ENCODE measurements around the gene NDEL1. TPM values are rescaled to one million over a fixed set of nuclear protein-coding genes. Genes with fewer than 3 reads are reported as not detected.

NDEL1 gene
- total and polyA plus RNA-seq, 2 donors (not counting 3 experiments of a cell fraction or from before 2014, with no cell fraction given) = 60.0 to 87.4 TPM

DNA sequence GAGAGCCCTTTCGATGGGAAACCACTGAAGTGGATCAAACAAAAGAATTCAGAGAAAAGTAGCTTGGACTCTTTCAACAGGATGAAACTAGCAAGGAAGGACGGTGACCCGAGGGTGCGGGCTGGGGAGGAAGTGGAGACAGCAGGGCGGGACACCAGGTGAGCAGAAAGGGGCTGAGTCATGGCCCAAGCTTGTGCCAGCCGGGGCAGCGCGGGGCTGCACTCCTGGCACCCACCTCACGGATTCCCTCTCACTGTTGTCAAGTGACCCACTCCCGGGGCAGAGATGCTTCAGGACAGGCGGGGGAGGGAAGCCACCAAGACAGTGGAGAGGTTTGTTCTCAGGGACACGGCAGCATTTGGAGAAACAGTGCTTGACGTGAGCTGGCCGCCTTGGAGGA, 27.3 kb upstream of the NDEL1 start:
- intact Hi-C loops (cut with micrococcal nuclease) = no loop called here
- H3K27me3 ChIP-seq (ENCODE audit: control insufficient read depth in 2 of 2, insufficient read depth in 2 of 2, low read length in 2 of 2) = peaks cover 4 to 9% of the 10 kb centered on the region in 2 experiments

GRCh38 chr17:8409966-8410882, 25.5 kb upstream of the NDEL1 start:
- H4K20me1 ChIP-seq (replicated peaks; ENCODE audit: control insufficient read depth, extremely low read depth, insufficient read depth, low read length) = no peaks in the 10 kb centered on the region
- H3K9me3 ChIP-seq (replicated peaks; ENCODE audit: control insufficient read depth, insufficient read depth, low read length) = no peaks in the 10 kb centered on the region
- intact Hi-C loops (cut with micrococcal nuclease) = loop anchor here (1.0 to 2.0 kb wide), 5 partner anchors 25 to 375 kb away; partner anchors contain the start of genes NDEL1 and RPL26
- BruUV-seq (replicated peaks) = no TSS peak
- no peak overlapping the region for H3K4me2 ChIP-seq (ENCODE audit: insufficient read depth, low read length)
- no peak overlapping the region for H3K9ac ChIP-seq (replicated peaks; ENCODE audit: extremely low read depth, insufficient read depth, low read length)
- DNase-seq (ENCODE audit: low read depth, low spot score) (peak; percentile 84), FAIRE-seq (peak; percentile 99)
- ChIA-PET CTCF (interaction anchor here (0.6 to 3.6 kb wide), 43 partner anchors 10 to 644 kb away, joined by 3 to 101 read pairs (median 4); partner anchors contain the start of genes CCDC42, NDEL1, RNF222 and RPL26), POLR2A (interaction anchor here (1.0 kb wide), 1 partner anchor 25 kb away, joined by 3 read pairs; the partner anchor contains the start of gene NDEL1)
- H3K27ac ChIP-seq (ENCODE audit: insufficient read depth, low read depth, low read length) = no peak overlapping the region
- H3K79me2 ChIP-seq (ENCODE audit: control insufficient read depth, insufficient read depth, low read length) = no peaks in the 10 kb centered on the region
- H3K27me3 ChIP-seq (ENCODE audit: control insufficient read depth in 2 of 2, insufficient read depth in 2 of 2, low read length in 2 of 2) = peaks cover 4 to 9% of the 10 kb centered on the region in 2 experiments
- no peaks in the 10 kb centered on the region for H3K4me1 ChIP-seq (ENCODE audit: control insufficient read depth, extremely low read depth, insufficient read depth, low read length)
- TF ChIP-seq MYC (IDR thresholded peaks at IDR 0.05; ENCODE audit: low read depth, low read length) (no peak), CTCF (IDR thresholded peaks at IDR 0.05; ENCODE audit: extremely low read depth in 1 of 2, insufficient read depth in 1 of 2, low read depth in 1 of 2, low read length in 2 of 2) (peak; percentile 81 to 86)
- dilution Hi-C loops (cut with MboI; ENCODE audit: extremely low pct_ligation_motif_present, low sequenced_read_pairs) = no loop called here
- no peak overlapping the region for H3K4me3 ChIP-seq (replicated peaks in 1 of 3; ENCODE audit: insufficient read depth in 1 of 3, low read depth in 1 of 3, low read length in 3 of 3)
- H2AFZ ChIP-seq (ENCODE audit: low read depth, low read length) = no peak overlapping the region
- H3K36me3 ChIP-seq (ENCODE audit: control insufficient read depth in 2 of 2, extremely low read depth in 1 of 2, insufficient read depth in 2 of 2, low read length in 2 of 2) = no peaks in the 10 kb centered on the region
- no peaks in the 10 kb centered on the region for H3K9me1 ChIP-seq (replicated peaks; ENCODE audit: control insufficient read depth, extremely low read depth, insufficient read depth, low read length)

More for the DNA sequence above, 27.3 kb upstream of the NDEL1 start:
- Histone ChIP-seq H3K9me1 (replicated peaks; ENCODE audit: control insufficient read depth, extremely low read depth, insufficient read depth, low read length) (no peaks in the 10 kb centered on the region), H3K36me3 (ENCODE audit: control insufficient read depth in 2 of 2, extremely low read depth in 1 of 2, insufficient read depth in 2 of 2, low read length in 2 of 2) (no peaks in the 10 kb centered on the region), H3K9ac (replicated peaks; ENCODE audit: extremely low read depth, insufficient read depth, low read length) (no peak overlapping the region), H4K20me1 (replicated peaks; ENCODE audit: control insufficient read depth, extremely low read depth, insufficient read depth, low read length) (no peaks in the 10 kb centered on the region), H3K4me3 (replicated peaks in 1 of 3; ENCODE audit: insufficient read depth in 1 of 3, low read depth in 1 of 3, low read length in 3 of 3) (no peak overlapping the region), H3K27ac (ENCODE audit: insufficient read depth, low read depth, low read length) (no peak overlapping the region), H3K79me2 (ENCODE audit: control insufficient read depth, insufficient read depth, low read length) (no peaks in the 10 kb centered on the region), H3K9me3 (replicated peaks; ENCODE audit: control insufficient read depth, insufficient read depth, low read length) (no peaks in the 10 kb centered on the region), H3K4me2 (ENCODE audit: insufficient read depth, low read length) (no peak overlapping the region), H2AFZ (ENCODE audit: low read depth, low read length) (no peak overlapping the region), H3K4me1 (ENCODE audit: control insufficient read depth, extremely low read depth, insufficient read depth, low read length) (no peaks in the 10 kb centered on the region)
- dilution Hi-C loops (cut with MboI; ENCODE audit: extremely low pct_ligation_motif_present, low sequenced_read_pairs) = no loop called here
- CTCF ChIA-PET = interaction anchor here (1.6 to 2.8 kb wide), 2 partner anchors 338 to 377 kb away, joined by 8 to 51 read pairs; no protein-coding TSS in a partner anchor
- TF ChIP-seq FOS (IDR thresholded peaks at IDR 0.05; ENCODE audit: borderline replicate concordance, insufficient read depth, low read length) (no peak), MYC (IDR thresholded peaks at IDR 0.05; ENCODE audit: low read depth, low read length) (no peak)
- TF ChIP-seq, protein P1, sequence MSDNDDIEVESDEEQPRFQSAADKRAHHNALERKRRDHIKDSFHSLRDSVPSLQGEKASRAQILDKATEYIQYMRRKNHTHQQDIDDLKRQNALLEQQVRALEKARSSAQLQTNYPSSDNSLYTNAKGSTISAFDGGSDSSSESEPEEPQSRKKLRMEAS (IDR thresholded peaks at IDR 0.05; ENCODE audit: insufficient read depth, insufficient read length) = no peak
- FAIRE-seq (no peak), DNase-seq (ENCODE audit: low read depth, low spot score) (no peak)
- POLR2A ChIA-PET = no interaction called here
- BruUV-seq (replicated peaks) = no TSS peak
